GM12878 (cell line): ENCODE measurements around the gene CREB5. TPM values are rescaled to one million over a fixed set of nuclear protein-coding genes. Genes with fewer than 3 reads are reported as not detected.

Experiments
- ATF7 ChIP-seq: fragments of 450-650 bp; IDR thresholded peaks from 2 replicates; pipeline ENCODE4 v1.6.1; 2016; ENCODE audit warnings: low read depth, mild to moderate bottlenecking
- BACH1 ChIP-seq: fragments of 450-650 bp; IDR thresholded peaks from 2 replicates; pipeline ENCODE4 v1.6.1; 2017; ENCODE audit warnings: mild to moderate bottlenecking, borderline replicate concordance
- DPF2 ChIP-seq: fragments of 450-650 bp; IDR thresholded peaks from 2 replicates; pipeline ENCODE4 v1.6.1; 2017; ENCODE audit warnings: mild to moderate bottlenecking
- MTA2 ChIP-seq: fragments of 450-650 bp; IDR thresholded peaks from 2 replicates; pipeline ENCODE4 v1.6.1; 2016; ENCODE audit warnings: low read depth, mild to moderate bottlenecking, moderate library complexity
- MTA3 ChIP-seq: IDR thresholded peaks from 2 replicates; pipeline ENCODE4 v1.6.1; 2012; ENCODE audit warnings: low read length, inconsistent platforms, borderline replicate concordance
- NFIC ChIP-seq: IDR thresholded peaks from 2 replicates; pipeline ENCODE4 v1.6.1; 2012; ENCODE audit warnings: low read depth, mild to moderate bottlenecking, inconsistent platforms, low read length, moderate library complexity
- RAD21 ChIP-seq: IDR thresholded peaks from 2 replicates; pipeline ENCODE4 v1.6.1; 2011; ENCODE audit warnings: mild to moderate bottlenecking, low read depth, low read length, moderate library complexity; ENCODE audit not compliant: insufficient read depth
- SP1 ChIP-seq: IDR thresholded peaks from one replicate; pipeline ENCODE4 v1.6.1; 2011; ENCODE audit warnings: low read depth, low read length
- TCF3 ChIP-seq: IDR thresholded peaks from 2 replicates; pipeline ENCODE4 v1.6.1; 2012; ENCODE audit warnings: low read depth, mild to moderate bottlenecking, low read length, borderline replicate concordance; ENCODE audit not compliant: insufficient read depth
- ZBED1 ChIP-seq: IDR thresholded peaks from 2 replicates; pipeline ENCODE4 v1.6.1; 2016; ENCODE audit warnings: borderline replicate concordance
- ZZZ3 ChIP-seq: IDR thresholded peaks from 2 replicates; pipeline ENCODE4 v1.6.1; 2011; ENCODE audit warnings: low read depth; ENCODE audit not compliant: control insufficient read depth, insufficient read length
- polyA plus RNA-seq, 11 experiments: library from polyadenylated mRNA; depleted of rRNA in 4 of 11; unstranded in 6 of 11; stranded (reverse) in 5 of 11; fragments of >200 nt; fragmentation: Nextera tagmentation in 4 of 11; fragmentation: Illumina TruSeq in 1 of 11; extraction: Ambion mirVana in 4 of 11; extraction: Trizol in 1 of 11; gene quantifications; 1 replicate in 1 of 11; 2 replicates in 10 of 11; pipeline versions ENCODE4 v1.2.1 to v1.2.3, GENCODE V29; 2011 to 2016; ENCODE audit warnings: inconsistent platforms in 2 of 11, missing spikeins in 2 of 11, low read depth in 1 of 11
- total RNA-seq, 4 experiments: library from RNA; depleted of rRNA in 3 of 4; stranded (reverse); fragments of >200 nt in 3 of 4; fragmentation: Illumina TruSeq in 1 of 4; extraction: Trizol in 1 of 4; gene quantifications; 2 replicates each; pipeline versions ENCODE4 v1.2.1 to v1.2.3, GENCODE V29; 2013 to 2021
- TF ChIP-seq, protein P1 (sequence below): fragments of 450-650 bp; IDR thresholded peaks from 2 replicates; pipeline ENCODE4 v1.6.1; 2017; ENCODE audit warnings: low read depth, mild to moderate bottlenecking, moderate library complexity
- TF ChIP-seq, protein P2 (sequence below): fragments of 450-650 bp; IDR thresholded peaks from 2 replicates; pipeline ENCODE4 v1.6.1; 2016; ENCODE audit warnings: mild to moderate bottlenecking
- TF ChIP-seq, protein P3 (sequence below): fragments of 450-650 bp; IDR thresholded peaks from 2 replicates; pipeline ENCODE4 v1.6.1; 2016; ENCODE audit warnings: mild to moderate bottlenecking
- TF ChIP-seq, protein P4 (sequence below): fragments of 450-650 bp; formaldehyde crosslinking; IDR thresholded peaks from 2 replicates; pipeline ENCODE4 v1.5.0; 2022; ENCODE audit warnings: mild to moderate bottlenecking, missing genetic modification characterization
- TF ChIP-seq, protein P5 (sequence below): fragments of 450-650 bp; formaldehyde crosslinking; IDR thresholded peaks from 2 replicates; pipeline ENCODE4 v1.4.0; 2022; ENCODE audit warnings: mild to moderate bottlenecking, moderate library complexity

The CREB5 gene
- total and polyA plus RNA-seq, 10 of the 15 experiments (the other 5 are each of a cell fraction or from before 2014, with no cell fraction given): 12.9 to 74.1 (median 53.0) TPM

DNA sequence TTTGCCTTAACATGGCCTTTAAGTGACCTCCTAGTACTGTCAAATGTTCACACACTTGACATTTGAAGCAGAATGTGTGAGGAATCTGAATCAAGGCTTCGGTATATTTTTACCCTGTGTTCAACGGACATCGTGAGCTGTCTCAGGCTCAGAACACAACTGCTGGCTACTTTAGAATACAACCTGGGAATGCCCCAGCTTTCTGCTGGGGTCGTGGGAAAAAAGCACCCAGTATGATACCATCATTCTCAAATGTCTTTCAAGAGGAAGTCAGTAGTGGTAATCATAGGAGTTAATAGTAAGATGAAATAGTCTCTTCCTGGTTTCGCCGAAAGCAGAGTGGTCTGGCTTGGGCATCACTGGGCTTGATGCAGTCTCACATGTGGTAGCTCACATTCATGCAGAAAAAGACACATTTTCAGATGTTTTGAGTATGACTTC, 67.2 kb downstream of the CREB5 start (continued):
- TF ChIP-seq, protein P1, sequence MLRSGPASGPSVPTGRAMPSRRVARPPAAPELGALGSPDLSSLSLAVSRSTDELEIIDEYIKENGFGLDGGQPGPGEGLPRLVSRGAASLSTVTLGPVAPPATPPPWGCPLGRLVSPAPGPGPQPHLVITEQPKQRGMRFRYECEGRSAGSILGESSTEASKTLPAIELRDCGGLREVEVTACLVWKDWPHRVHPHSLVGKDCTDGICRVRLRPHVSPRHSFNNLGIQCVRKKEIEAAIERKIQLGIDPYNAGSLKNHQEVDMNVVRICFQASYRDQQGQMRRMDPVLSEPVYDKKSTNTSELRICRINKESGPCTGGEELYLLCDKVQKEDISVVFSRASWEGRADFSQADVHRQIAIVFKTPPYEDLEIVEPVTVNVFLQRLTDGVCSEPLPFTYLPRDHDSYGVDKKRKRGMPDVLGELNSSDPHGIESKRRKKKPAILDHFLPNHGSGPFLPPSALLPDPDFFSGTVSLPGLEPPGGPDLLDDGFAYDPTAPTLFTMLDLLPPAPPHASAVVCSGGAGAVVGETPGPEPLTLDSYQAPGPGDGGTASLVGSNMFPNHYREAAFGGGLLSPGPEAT: peak; percentile 66; the same call in 1 of the 2 replicates
- TF ChIP-seq, protein P2, sequence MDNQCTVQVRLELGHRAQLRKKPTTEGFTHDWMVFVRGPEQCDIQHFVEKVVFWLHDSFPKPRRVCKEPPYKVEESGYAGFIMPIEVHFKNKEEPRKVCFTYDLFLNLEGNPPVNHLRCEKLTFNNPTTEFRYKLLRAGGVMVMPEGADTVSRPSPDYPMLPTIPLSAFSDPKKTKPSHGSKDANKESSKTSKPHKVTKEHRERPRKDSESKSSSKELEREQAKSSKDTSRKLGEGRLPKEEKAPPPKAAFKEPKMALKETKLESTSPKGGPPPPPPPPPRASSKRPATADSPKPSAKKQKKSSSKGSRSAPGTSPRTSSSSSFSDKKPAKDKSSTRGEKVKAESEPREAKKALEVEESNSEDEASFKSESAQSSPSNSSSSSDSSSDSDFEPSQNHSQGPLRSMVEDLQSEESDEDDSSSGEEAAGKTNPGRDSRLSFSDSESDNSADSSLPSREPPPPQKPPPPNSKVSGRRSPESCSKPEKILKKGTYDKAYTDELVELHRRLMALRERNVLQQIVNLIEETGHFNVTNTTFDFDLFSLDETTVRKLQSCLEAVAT: peak; percentile 45; the same call in 1 of the 2 replicates
- TF ChIP-seq, protein P3, sequence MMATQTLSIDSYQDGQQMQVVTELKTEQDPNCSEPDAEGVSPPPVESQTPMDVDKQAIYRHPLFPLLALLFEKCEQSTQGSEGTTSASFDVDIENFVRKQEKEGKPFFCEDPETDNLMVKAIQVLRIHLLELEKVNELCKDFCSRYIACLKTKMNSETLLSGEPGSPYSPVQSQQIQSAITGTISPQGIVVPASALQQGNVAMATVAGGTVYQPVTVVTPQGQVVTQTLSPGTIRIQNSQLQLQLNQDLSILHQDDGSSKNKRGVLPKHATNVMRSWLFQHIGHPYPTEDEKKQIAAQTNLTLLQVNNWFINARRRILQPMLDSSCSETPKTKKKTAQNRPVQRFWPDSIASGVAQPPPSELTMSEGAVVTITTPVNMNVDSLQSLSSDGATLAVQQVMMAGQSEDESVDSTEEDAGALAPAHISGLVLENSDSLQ: peak; percentile 52; the same call in 1 of the 2 replicates
- TF ChIP-seq, protein P4, sequence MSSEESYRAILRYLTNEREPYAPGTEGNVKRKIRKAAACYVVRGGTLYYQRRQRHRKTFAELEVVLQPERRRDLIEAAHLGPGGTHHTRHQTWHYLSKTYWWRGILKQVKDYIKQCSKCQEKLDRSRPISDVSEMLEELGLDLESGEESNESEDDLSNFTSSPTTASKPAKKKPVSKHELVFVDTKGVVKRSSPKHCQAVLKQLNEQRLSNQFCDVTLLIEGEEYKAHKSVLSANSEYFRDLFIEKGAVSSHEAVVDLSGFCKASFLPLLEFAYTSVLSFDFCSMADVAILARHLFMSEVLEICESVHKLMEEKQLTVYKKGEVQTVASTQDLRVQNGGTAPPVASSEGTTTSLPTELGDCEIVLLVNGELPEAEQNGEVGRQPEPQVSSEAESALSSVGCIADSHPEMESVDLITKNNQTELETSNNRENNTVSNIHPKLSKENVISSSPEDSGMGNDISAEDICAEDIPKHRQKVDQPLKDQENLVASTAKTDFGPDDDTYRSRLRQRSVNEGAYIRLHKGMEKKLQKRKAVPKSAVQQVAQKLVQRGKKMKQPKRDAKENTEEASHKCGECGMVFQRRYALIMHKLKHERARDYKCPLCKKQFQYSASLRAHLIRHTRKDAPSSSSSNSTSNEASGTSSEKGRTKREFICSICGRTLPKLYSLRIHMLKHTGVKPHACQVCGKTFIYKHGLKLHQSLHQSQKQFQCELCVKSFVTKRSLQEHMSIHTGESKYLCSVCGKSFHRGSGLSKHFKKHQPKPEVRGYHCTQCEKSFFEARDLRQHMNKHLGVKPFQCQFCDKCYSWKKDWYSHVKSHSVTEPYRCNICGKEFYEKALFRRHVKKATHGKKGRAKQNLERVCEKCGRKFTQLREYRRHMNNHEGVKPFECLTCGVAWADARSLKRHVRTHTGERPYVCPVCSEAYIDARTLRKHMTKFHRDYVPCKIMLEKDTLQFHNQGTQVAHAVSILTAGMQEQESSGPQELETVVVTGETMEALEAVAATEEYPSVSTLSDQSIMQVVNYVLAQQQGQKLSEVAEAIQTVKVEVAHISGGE (CRISPR knock-in tag): no peak
- TF ChIP-seq ATF7 (peak; percentile 92), DPF2 (no peak), TCF3 (0 out of 2 replicates have a peak, but pooled peaks have one; percentile 61), MTA3 (0 out of 2 replicates have a peak, but pooled peaks have one; percentile 21), ZBED1 (peak; percentile 94), ZZZ3 (no peak), BACH1 (no peak), MTA2 (peak; percentile 86), SP1 (peak; percentile 54), NFIC (peak; percentile 96), RAD21 (peak; percentile 34)
- TF ChIP-seq, protein P5, sequence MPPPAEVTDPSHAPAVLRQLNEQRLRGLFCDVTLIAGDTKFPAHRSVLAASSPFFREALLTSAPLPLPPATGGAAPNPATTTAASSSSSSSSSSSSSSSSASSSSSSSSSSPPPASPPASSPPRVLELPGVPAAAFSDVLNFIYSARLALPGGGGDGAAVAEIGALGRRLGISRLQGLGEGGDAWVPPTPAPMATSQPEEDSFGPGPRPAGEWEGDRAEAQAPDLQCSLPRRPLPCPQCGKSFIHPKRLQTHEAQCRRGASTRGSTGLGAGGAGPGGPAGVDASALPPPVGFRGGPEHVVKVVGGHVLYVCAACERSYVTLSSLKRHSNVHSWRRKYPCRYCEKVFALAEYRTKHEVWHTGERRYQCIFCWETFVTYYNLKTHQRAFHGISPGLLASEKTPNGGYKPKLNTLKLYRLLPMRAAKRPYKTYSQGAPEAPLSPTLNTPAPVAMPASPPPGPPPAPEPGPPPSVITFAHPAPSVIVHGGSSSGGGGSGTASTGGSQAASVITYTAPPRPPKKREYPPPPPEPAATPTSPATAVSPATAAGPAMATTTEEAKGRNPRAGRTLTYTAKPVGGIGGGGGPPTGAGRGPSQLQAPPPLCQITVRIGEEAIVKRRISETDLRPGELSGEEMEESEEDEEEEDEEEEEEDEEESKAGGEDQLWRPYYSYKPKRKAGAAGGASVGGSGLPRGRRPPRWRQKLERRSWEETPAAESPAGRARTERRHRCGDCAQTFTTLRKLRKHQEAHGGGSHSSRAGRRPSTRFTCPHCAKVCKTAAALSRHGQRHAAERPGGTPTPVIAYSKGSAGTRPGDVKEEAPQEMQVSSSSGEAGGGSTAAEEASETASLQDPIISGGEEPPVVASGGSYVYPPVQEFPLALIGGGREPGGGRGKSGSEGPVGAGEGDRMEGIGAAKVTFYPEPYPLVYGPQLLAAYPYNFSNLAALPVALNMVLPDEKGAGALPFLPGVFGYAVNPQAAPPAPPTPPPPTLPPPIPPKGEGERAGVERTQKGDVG (CRISPR knock-in tag): no peak
